GM10248 (cell line): ENCODE results near the gene SLC47A1.

Source experiments
- CTCF ChIA-PET: fragments of 300-600 bp; sonication (Branson Sonifier 250); formaldehyde crosslinking; extraction: SDS; loops from one replicate; lab custom pipeline; 2021; ENCODE audit warnings: antibody characterized with exemption; lab: Yijun Ruan, JAX
- POLR2A ChIA-PET: fragments of 350-650 bp; sonication (Branson Sonifier 250); formaldehyde crosslinking; extraction: SDS; loops from one replicate; lab custom pipeline; 2020; ENCODE audit warnings: antibody characterized with exemption; lab: Yijun Ruan, JAX
- DNase-seq: peaks from one replicate; pipeline ENCODE4 v3.0.0; 2012; ENCODE audit errors: extremely low spot score
- TF ChIP-seq, protein P1 (sequence below): IDR thresholded peaks from 2 replicates; pipeline ENCODE4 v1.5.1; 2012; ENCODE audit warnings: mild to moderate bottlenecking, low read depth; ENCODE audit errors: extremely low read depth, missing control alignments, control extremely low read depth

Gene SLC47A1

DNA sequence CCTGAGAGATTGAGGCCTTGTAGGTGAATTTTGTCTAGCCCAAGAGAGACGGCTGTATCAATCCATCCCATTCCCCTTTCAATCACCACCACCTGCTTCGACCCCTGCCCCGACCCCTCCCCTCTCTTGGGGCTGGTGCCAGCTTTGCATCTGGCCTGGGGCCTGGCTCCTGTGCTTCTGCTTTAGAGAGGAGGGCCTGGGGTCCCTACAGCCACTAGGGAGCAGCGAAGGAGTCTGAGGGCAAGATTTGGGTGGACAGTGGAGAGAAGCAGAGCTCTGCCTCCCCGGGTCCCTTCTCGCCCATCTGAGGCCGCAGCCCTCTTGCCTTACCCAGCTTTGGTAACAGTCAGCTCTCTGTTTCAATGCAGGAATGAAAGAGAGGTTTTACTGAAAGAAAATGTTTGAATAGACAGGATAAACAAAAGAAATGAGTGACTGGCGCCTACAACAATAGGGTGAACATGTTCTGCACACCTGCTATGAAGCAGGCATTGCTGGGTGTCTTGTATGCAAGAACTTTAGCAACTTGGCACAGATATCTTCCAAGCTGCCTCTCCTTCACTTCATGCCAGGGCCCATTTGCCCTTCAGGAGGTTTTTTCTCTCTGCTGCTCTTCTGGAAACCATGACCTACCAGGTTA is 57.4 kb downstream of the SLC47A1 start:
- ChIA-PET POLR2A (interaction anchor here (0.5 kb wide), 1 partner anchor 15 kb away, joined by 5 read pairs; no protein-coding TSS in a partner anchor), CTCF (no interaction called here)
- TF ChIP-seq, protein P1, sequence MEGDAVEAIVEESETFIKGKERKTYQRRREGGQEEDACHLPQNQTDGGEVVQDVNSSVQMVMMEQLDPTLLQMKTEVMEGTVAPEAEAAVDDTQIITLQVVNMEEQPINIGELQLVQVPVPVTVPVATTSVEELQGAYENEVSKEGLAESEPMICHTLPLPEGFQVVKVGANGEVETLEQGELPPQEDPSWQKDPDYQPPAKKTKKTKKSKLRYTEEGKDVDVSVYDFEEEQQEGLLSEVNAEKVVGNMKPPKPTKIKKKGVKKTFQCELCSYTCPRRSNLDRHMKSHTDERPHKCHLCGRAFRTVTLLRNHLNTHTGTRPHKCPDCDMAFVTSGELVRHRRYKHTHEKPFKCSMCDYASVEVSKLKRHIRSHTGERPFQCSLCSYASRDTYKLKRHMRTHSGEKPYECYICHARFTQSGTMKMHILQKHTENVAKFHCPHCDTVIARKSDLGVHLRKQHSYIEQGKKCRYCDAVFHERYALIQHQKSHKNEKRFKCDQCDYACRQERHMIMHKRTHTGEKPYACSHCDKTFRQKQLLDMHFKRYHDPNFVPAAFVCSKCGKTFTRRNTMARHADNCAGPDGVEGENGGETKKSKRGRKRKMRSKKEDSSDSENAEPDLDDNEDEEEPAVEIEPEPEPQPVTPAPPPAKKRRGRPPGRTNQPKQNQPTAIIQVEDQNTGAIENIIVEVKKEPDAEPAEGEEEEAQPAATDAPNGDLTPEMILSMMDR, result no peak
- DNase-seq, result no peak

GRCh38 chr17:19592316-19592715 is 58.7 kb downstream of the SLC47A1 start:
- TF ChIP-seq, protein P1, result no peak
- no peak for DNase-seq
- CTCF ChIA-PET, result interaction anchor here (1.5 kb wide), 1 partner anchor 8 kb away, joined by 3 read pairs; no protein-coding TSS in a partner anchor
- POLR2A ChIA-PET, result no interaction called here

DNA sequence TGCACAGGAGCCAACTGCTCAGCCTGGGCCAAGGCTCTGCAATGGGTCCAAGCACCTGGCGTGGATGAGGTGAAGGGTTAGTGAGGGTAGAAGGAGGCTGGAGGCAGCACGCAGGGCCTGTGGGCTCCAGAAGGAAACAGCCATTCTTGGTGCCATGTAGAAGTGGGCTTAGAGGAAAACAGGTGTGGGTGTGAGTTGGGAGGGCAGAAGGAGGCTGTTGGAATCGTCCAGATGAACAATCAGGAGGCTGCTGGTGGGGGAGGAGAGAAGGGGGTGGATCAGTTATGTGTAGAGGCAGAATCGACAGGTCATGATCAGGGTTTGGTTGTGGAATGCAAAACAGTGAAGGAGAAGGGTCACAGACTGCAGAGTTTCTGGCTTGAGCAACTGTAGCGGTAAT is 63.2 kb downstream of the SLC47A1 start:
- CTCF ChIA-PET, result no interaction called here
- TF ChIP-seq, protein P1, result no peak
- no peak for DNase-seq
- POLR2A ChIA-PET, result no interaction called here

- ChIA-PET CTCF (no interaction called here), POLR2A (no interaction called here)
- DNase-seq, result no peak
- TF ChIP-seq, protein P1, result no peak
These were observed 76.7 kb downstream of the SLC47A1 start for GRCh38 chr17:19610311-19610710.

- ChIA-PET POLR2A (no interaction called here), CTCF (interaction anchor here (0.7 to 1.4 kb wide), 2 partner anchors 8 to 34 kb away, joined by 3 read pairs; no protein-coding TSS in a partner anchor)
- no peak for DNase-seq
- TF ChIP-seq, protein P1, result no peak
These were observed 77.2 kb downstream of the SLC47A1 start for GRCh38 chr17:19610879-19611278.

GRCh38 chr17:19613979-19614378 is 80.3 kb downstream of the SLC47A1 start:
- DNase-seq, result no peak
- POLR2A ChIA-PET, result no interaction called here
- CTCF ChIA-PET, result interaction anchor here (2.1 kb wide), 2 partner anchors 16 to 152 kb away, joined by 7 to 9 read pairs; no protein-coding TSS in a partner anchor
- TF ChIP-seq, protein P1, result no peak
